GM20431 (cell line): ENCODE data around the gene NRAP.

ENCODE experiments used
- in situ Hi-C: fragments of 300-500 bp; cut with MseI, MboI; formaldehyde crosslinking; loops from one replicate; pipeline ENCODE4 v1.15.0; 2020; ENCODE audit warnings: low sequenced_read_pairs; ENCODE audit not compliant: unreplicated experiment

NRAP gene

GRCh38 chr10:113644185-113645120 lies 19.4 kb downstream of the NRAP start:
- in situ Hi-C loops, result no loop called here

DNA sequence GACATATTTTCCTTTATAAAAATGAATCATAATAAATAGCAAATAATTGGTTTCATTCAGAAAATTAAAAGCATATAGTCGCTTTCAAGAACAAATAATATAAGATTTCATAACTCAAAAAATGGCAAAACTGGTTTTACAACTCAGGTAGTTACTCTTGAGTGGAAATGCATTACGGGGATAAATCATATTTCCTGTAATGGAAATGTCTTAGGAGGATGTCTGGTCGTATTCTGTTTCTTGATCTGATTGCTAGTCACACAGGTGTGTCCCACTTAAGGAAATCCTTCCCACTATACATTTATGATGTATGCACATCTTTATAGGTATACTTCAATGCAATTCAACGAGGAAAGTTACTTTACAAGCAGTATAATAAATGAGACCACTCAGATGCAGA lies 20.7 kb downstream of the NRAP start:
- in situ Hi-C loops, result no loop called here

GRCh38 chr10:113641702-113642101 lies 22.1 kb downstream of the NRAP start:
- in situ Hi-C loops, result no loop called here

- in situ Hi-C loops, result no loop called here
Measured at GRCh38 chr10:113639966-113640365, 23.9 kb downstream of the NRAP start.

- in situ Hi-C loops, result no loop called here
Measured at GRCh38 chr10:113631684-113632367, 32.0 kb downstream of the NRAP start.

DNA sequence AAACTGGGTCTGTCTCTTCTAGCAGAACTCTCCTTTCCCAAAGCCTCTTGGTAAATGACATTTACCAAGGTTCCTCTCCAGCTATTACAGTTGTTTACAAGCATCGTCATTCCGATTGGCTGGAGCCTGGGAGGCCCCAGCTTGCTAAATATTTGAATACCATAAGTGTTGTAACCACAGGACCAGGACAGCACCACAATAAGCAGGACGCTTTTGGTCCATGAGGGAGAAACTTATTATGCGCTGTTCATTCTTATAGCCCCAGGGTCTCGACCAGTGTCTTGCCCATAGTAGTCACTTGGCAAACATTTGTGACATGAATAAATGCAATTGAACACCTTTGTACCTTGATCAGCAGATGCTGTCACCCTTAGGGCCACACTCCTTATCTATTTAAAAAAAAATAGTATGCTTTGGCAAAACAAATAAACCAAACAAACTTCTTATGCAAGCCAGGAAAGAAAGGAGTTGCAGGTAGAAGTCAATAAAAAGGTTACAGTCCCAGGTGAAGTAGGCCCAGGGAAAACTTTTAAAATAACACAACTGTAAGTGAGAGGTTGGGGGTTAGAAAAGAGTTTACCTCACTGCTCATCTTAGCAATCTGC lies 32.8 kb downstream of the NRAP start:
- in situ Hi-C loops, result no loop called here

GRCh38 chr10:113628607-113629153 lies 35.2 kb downstream of the NRAP start:
- in situ Hi-C loops, result no loop called here

DNA sequence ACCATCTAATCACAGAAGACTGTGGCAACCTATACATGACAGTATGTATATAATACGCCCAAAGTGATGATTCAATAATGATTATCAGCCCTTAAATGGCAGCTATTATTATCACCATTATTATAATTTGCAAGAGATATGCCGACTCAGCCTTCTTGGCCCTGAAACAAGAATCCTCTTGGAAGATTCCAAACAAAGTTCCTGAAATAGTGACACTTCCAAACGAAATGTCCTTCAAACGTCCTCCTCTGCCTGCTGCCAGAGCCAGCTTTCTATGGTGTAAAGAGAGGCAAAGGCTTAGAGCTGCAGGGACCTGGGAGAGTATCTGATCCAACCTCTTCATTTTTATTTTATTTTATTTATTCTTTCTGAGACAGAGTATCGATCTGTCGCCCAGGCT lies 36.0 kb downstream of the NRAP start:
- in situ Hi-C loops, result no loop called here

DNA sequence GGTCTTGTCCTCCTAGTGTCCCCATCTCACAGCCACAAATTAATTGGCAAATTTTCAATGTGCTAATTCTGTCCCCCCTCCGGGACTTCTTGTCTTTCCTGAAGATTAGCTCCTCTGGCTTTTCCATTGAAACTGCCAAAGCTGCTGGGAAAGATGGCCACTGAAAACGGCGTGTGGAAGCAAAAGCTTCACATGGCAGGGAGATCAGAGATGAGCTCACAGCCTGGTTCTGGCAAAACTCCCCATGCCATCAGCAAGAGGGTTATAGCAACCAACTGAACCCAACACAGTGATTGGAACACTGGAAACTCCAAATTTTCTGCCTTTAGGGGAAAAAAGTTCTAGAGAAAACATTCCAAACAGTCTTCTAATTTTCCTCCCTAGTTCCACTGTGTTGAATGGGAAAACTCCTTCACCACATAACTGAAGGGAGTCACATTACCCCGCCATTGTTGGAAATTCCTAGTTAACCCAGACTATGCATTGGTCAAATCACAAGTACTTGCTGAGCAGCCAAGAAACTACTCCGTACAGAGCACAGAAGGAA lies 37.0 kb downstream of the NRAP start:
- in situ Hi-C loops, result no loop called here

GRCh38 chr10:113625461-113626186 lies 38.2 kb downstream of the NRAP start:
- in situ Hi-C loops, result no loop called here

- in situ Hi-C loops, result no loop called here
Measured at GRCh38 chr10:113622831-113623230, 41.0 kb downstream of the NRAP start.

DNA sequence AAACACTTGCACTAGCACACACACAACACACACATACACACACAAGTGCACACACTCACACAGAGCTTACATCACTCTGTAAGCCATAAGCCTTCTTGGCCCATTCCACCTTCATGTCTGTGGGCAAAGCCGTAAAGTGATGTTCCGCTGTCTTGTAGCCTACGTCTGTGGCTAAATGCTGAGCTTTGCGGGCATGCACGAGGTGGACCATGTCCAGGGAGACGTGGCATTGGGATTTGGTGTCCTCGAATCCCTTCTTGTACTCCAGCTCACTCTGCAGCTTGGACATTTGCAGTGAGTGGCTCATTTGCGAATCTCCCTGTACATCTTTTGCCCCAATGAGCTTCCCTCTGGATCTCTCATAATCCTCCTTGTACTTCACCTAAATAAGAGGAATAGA lies 42.0 kb downstream of the NRAP start:
- in situ Hi-C loops, result no loop called here

DNA sequence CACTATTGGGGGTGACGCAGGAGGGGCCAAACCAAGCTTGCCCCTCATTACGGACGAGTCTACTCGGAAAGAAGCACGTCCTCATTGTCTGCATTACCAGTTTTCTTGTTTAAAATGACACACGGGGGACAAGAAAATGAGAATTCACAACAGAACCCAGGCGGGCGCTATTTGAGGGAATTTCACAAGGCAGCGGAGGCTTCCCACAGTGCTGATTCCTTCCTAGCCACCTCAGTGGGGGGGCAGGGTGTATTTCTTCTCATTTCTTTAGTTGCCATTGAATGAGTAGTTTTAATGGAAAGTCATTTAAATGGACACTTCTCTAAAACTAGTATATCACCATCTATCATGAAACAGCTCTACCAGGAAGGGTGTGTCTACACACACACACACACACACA lies 42.9 kb downstream of the NRAP start:
- in situ Hi-C loops, result no loop called here

- in situ Hi-C loops, result no loop called here
Measured at GRCh38 chr10:113620511-113620910, 43.3 kb downstream of the NRAP start.

DNA sequence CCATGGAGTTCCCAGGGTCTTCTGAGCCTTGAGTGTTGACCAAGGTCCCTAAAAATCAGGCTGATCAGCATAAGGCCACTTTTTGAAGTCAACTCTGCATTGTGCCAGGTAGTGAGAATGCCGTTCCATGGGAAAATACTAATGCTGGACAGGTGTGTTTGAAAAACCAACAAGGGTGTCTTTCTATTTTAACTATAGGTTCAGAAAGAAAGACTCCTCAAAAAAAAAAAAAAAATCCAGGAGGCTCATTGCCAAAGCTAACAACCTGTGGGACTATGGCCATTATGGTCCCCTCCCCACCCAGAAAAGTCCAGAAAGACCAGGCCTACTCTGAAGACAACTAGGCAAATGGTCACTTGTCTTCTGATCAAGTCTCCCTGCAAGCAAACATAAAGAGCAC lies 44.4 kb downstream of the NRAP start:
- in situ Hi-C loops, result no loop called here

DNA sequence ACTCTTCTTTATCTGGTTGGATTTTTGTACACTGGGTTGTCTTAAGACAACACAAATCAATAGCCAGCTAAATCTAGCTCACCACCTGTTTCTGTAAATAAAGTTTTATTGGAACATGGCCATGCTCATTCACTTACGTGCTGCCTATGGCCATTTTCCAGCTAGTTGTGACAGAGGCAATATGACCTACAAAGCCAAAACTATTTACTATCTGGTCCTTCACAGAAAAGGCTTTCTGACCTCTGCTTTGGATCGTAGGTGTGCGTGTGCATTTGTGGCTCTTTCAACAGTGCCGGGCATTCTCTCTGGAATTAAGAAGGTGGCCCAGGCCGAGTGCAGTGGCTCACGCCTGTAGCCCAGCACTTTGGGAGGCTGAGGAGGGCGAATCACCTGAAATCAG lies 45.5 kb downstream of the NRAP start:
- in situ Hi-C loops, result no loop called here

- in situ Hi-C loops, result no loop called here
Measured at GRCh38 chr10:113617086-113617485, 46.8 kb downstream of the NRAP start.

GRCh38 chr10:113616244-113617074 lies 47.4 kb downstream of the NRAP start:
- in situ Hi-C loops, result no loop called here
